IPS-15b (cell line): ENCODE data around the gene MAP2K2.

Experiments
- H3K27me3 ChIP-seq: one replicate; pipeline ENCODE4 v1.6.1; 2013; ENCODE audit warnings: low read length; ENCODE audit not compliant: control insufficient read depth, insufficient read depth
- H3K36me3 ChIP-seq: one replicate; pipeline ENCODE4 v1.6.1; 2013; ENCODE audit warnings: low read length; ENCODE audit not compliant: control insufficient read depth, insufficient read depth
- H3K4me1 ChIP-seq: one replicate; pipeline ENCODE4 v1.6.1; 2013; ENCODE audit warnings: mild to moderate bottlenecking, low read length; ENCODE audit not compliant: control insufficient read depth, insufficient read depth
- H3K4me3 ChIP-seq: one replicate; pipeline ENCODE4 v1.5.1; 2013; ENCODE audit warnings: low read depth, low read length
- H3K9ac ChIP-seq: one replicate; pipeline ENCODE4 v1.6.1; 2013; ENCODE audit warnings: low read depth, mild to moderate bottlenecking, low read length
- H3K9me3 ChIP-seq: one replicate; pipeline ENCODE4 v1.6.1; 2013; ENCODE audit warnings: mild to moderate bottlenecking, low read length; ENCODE audit not compliant: control insufficient read depth, insufficient read depth

The MAP2K2 gene

GRCh38 chr19:4052114-4052992 is 71.6 kb downstream of the MAP2K2 start:
- H3K9me3 ChIP-seq, result no peaks in the 10 kb centered on the region
- H3K27me3 ChIP-seq, result no peaks in the 10 kb centered on the region
- no peak overlapping the region for H3K9ac ChIP-seq
- H3K36me3 ChIP-seq, result peaks cover 43% of the 10 kb centered on the region
- H3K4me3 ChIP-seq, result no peak overlapping the region
- no peaks in the 10 kb centered on the region for H3K4me1 ChIP-seq

DNA sequence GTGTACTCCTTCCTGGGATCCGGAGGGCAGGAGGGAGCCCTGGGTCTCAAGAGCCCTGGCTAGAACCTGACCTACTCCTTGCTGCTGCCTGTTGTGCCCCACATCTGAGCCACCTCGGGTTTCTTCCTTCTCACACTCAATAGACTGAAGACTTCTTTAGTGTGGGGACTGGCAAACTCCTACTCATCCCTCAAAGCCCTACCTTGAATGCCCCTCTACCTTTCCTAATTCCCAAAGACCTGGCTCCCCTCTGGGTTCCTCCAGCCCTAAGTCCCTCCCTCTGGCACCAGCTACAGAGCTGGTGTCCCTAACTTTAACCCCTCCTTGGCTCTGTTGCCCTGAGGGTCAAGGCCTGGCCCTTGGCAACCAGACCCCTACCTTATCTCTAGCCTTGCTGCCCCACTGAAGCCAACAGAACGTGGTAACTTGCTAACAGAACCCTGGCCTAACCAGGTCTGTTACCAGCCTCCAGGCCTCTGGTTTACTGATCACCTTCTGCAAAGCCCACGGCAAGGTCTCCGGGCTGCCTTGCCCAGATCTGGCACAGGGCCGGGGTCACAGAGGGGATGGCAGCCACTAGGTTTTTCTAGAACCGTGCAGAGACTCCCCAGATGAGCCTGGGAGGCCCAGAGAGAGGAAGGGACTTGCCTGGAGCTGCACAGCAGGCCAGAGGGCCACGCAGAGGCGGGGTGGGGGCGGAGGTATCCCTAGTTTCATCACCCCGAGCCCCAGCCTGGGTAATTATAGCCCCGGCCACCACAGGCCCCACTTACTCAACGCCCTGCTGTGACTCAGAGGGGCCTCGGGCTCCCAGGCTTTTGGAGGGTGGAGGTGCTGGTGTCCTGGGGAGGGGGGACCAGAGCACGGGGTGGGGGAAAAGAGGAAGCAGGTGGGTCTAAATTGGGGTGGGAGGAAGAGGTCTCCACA is 72.5 kb downstream of the MAP2K2 start:
- H3K36me3 ChIP-seq, result peaks cover 43% of the 10 kb centered on the region
- H3K27me3 ChIP-seq, result no peaks in the 10 kb centered on the region
- H3K4me3 ChIP-seq, result no peak overlapping the region
- H3K4me1 ChIP-seq, result no peaks in the 10 kb centered on the region
- H3K9me3 ChIP-seq, result no peaks in the 10 kb centered on the region
- no peak overlapping the region for H3K9ac ChIP-seq

DNA sequence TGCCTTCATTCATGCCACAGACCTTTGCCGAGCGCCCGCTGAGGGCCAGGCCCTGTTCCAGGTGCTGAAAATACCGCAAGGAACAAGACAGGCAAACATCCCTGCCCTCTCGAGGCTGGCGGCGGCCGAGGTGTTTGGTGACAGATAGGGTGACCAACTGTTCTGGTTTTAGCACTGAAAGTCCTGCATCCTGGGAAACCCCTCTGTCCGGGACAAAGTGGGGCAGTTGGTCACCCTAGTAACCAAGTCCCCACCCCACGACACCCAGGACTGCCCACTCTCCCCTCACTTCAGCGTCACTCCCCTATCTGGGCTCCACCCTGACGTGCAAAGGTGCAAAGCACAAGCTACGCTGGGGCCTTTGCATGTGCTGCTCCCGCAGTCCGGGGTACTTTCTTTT is 74.5 kb downstream of the MAP2K2 start:
- H3K36me3 ChIP-seq, result peaks cover 31% of the 10 kb centered on the region

DNA sequence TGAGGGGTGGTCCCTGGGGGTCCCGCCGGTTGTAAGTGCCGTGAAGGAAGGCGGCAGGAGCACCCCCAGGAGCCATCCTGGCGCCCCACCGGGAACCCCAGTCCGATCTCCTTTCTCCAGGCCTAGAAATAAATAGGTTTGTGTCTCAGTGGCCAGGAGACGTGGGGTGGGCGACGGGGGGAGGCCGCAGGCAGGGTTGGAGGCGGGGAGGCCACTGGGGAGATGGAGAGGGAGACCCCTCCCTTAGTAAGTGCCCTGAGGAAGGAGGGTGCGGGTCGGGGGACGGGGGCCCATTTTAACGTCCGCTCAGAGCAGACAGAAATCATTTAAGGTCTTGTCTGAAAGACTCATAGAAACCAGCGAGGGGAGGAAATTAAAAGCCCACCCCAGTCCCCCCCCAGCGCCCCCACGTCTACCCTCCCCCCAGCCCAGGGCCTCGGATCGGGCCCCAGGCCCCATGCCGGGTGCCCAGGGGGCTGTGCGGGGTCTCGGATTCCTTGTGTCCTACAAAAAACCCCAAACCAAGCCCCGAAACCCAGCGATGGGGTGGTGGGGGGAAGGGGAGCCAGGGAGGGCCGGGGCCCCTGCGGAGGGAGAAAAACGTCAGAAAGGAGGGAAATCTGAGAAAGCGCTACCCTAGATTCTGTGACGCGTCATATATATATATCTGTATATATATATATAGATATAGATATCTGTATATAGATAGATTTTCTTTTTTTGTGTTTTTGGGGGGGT is 76.8 kb downstream of the MAP2K2 start:
- Histone ChIP-seq H3K27me3 (no peaks in the 10 kb centered on the region), H3K4me3 (no peak overlapping the region), H3K9ac (no peak overlapping the region), H3K9me3 (no peaks in the 10 kb centered on the region), H3K4me1 (no peaks in the 10 kb centered on the region), H3K36me3 (peaks cover 13% of the 10 kb centered on the region)

More for the DNA sequence above, 74.5 kb downstream of the MAP2K2 start:
- Histone ChIP-seq H3K4me1 (no peaks in the 10 kb centered on the region), H3K27me3 (no peaks in the 10 kb centered on the region), H3K9ac (no peak overlapping the region), H3K9me3 (no peaks in the 10 kb centered on the region), H3K4me3 (no peak overlapping the region)

- Histone ChIP-seq H3K36me3 (peaks cover 8% of the 10 kb centered on the region), H3K4me3 (no peak overlapping the region)
These were observed 77.6 kb downstream of the MAP2K2 start for GRCh38 chr19:4046362-4046691.

GRCh38 chr19:4045597-4046361 is 78.1 kb downstream of the MAP2K2 start:
- H3K9me3 ChIP-seq, result no peaks in the 10 kb centered on the region
- no peak overlapping the region for H3K9ac ChIP-seq
- H3K36me3 ChIP-seq, result peaks cover 8% of the 10 kb centered on the region
- H3K4me1 ChIP-seq, result no peaks in the 10 kb centered on the region
- no peaks in the 10 kb centered on the region for H3K27me3 ChIP-seq
- no peak overlapping the region for H3K4me3 ChIP-seq

More at GRCh38 chr19:4046362-4046691, 77.6 kb downstream of the MAP2K2 start:
- Histone ChIP-seq H3K27me3 (no peaks in the 10 kb centered on the region), H3K4me1 (no peaks in the 10 kb centered on the region), H3K9me3 (no peaks in the 10 kb centered on the region), H3K9ac (no peak overlapping the region)

GRCh38 chr19:4044990-4045465 is 78.9 kb downstream of the MAP2K2 start:
- Histone ChIP-seq H3K4me3 (no peak overlapping the region), H3K9me3 (no peaks in the 10 kb centered on the region), H3K4me1 (no peaks in the 10 kb centered on the region), H3K27me3 (no peaks in the 10 kb centered on the region), H3K36me3 (peaks cover 8% of the 10 kb centered on the region), H3K9ac (no peak overlapping the region)

- Histone ChIP-seq H3K27me3 (no peaks in the 10 kb centered on the region), H3K4me3 (no peak overlapping the region), H3K9ac (no peak overlapping the region), H3K4me1 (no peaks in the 10 kb centered on the region), H3K9me3 (no peaks in the 10 kb centered on the region), H3K36me3 (peaks cover 5% of the 10 kb centered on the region)
These were observed 79.8 kb downstream of the MAP2K2 start for GRCh38 chr19:4043966-4044715.

DNA sequence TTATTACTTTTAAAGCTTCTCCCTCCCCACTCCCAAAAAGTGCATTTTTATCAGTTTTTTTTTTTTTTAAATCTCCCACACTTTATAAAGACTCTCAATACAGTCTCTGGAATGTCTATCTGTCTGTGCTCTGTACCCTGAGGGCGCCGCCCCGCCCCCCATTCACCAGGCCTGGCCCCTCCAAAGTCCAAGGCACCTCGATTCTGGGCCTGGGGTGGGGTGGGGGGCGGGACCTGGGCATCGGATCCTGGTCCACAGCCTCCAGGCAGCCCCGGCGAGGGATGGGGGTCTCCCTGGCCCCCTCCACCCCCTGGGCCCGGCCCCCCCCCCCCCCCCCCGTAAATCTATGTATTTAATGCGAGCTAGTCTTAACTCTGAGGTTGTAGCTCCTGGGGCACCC is 80.5 kb downstream of the MAP2K2 start:
- H3K4me1 ChIP-seq, result no peaks in the 10 kb centered on the region
- peaks cover 4% of the 10 kb centered on the region for H3K36me3 ChIP-seq
- no peak overlapping the region for H3K9ac ChIP-seq
- no peak overlapping the region for H3K4me3 ChIP-seq
- no peaks in the 10 kb centered on the region for H3K9me3 ChIP-seq
- H3K27me3 ChIP-seq, result no peaks in the 10 kb centered on the region

DNA sequence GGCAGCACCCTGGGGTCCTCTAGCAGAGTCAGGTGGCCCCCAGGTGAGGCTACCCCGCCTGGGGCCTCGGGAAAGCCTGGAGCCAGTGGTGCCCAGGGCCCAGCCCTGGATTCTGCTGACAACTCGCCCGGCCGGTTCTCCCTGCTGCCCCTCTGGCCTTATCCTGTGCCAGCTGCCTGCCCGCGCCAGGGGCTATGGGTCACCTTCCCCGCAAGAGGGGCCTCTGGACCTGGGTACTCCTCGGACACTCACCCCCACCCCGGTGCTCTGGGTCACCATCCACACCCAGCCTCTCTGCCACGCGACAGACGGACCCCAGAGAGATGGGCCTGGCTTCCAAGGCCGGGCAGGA is 81.2 kb downstream of the MAP2K2 start:
- H3K36me3 ChIP-seq, result peaks cover 2% of the 10 kb centered on the region

More for the DNA sequence above, 81.2 kb downstream of the MAP2K2 start:
- no peak overlapping the region for H3K9ac ChIP-seq
- no peaks in the 10 kb centered on the region for H3K27me3 ChIP-seq
- H3K4me3 ChIP-seq, result no peak overlapping the region
- H3K9me3 ChIP-seq, result no peaks in the 10 kb centered on the region
- no peaks in the 10 kb centered on the region for H3K4me1 ChIP-seq
